ENCODE measurements around the gene DIO3.

DIO3 gene

DNA sequence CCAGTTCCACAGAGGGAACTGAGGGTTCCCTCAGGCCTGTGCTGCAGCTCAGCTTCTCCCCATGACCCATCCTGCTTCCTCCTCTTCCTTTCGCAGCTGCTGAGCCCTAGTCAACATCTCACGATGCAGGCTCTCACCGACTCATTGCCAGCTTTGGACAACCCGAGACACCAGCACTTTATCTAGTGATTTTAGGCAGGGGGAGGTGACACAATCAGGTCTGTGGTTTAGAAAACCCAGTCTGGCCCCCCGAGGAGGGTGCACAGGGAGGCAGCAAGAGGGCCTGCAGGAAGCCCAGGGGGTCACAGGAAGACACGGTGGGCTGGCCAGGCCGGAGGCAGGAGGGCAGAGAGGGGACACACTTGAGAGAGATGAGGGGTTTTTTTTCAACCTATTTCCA lies 35.4 kb downstream of the DIO3 start:
- no peaks in the 10 kb centered on the region for H3K4me1 ChIP-seq (ENCODE audit: control insufficient read depth, insufficient read depth, low read length)
- 94 to 96% methylated on average over 7 of the region's 7 CpGs for WGBS, 2 experiments

DNA sequence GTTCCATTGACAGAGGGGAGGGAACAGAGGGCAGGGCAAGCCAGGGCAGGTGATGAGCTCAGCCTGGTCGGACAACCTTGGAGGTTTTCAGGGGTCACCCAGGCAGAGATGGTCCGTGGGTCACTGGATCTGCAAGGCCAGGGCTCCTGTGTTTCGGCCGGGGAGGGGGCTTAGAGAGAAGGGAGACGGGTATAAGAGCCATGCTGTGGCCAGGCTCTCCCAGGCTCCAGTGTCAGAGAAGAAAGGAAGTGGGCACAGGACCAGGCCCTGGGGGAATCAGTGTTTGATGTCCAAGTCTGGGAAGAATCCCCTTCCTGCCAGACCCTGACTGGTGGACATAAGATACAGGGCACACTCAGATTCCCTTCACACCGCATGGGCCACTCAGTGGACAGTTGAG lies 36.9 kb downstream of the DIO3 start:
- H3K4me1 ChIP-seq (ENCODE audit: control insufficient read depth, insufficient read depth, low read length), result no peaks in the 10 kb centered on the region
- H3K9me3 ChIP-seq (ENCODE audit: control insufficient read depth, low read length), result peaks cover 3% of the 10 kb centered on the region
- H3K36me3 ChIP-seq (ENCODE audit: control insufficient read depth, insufficient read depth, low read length), result no peaks in the 10 kb centered on the region
- H3K27ac ChIP-seq (ENCODE audit: insufficient read depth, low read depth, low read length, poor library complexity, severe bottlenecking), result no peak overlapping the region
- 92 to 94% methylated on average over 6 of the region's 6 CpGs for WGBS, 2 experiments
- no peak overlapping the region for H3K4me3 ChIP-seq (ENCODE audit: insufficient read depth, low read depth, low read length)
- H3K27me3 ChIP-seq (ENCODE audit: control insufficient read depth, insufficient read depth, low read length, poor library complexity, severe bottlenecking), result no peaks in the 10 kb centered on the region

More for the DNA sequence above, 35.4 kb downstream of the DIO3 start:
- H3K27ac ChIP-seq (ENCODE audit: insufficient read depth, low read depth, low read length, poor library complexity, severe bottlenecking), result no peak overlapping the region
- H3K27me3 ChIP-seq (ENCODE audit: control insufficient read depth, insufficient read depth, low read length, poor library complexity, severe bottlenecking), result no peaks in the 10 kb centered on the region
- H3K4me3 ChIP-seq (ENCODE audit: insufficient read depth, low read depth, low read length), result no peak overlapping the region
- peaks cover 3% of the 10 kb centered on the region for H3K9me3 ChIP-seq (ENCODE audit: control insufficient read depth, low read length)
- no peaks in the 10 kb centered on the region for H3K36me3 ChIP-seq (ENCODE audit: control insufficient read depth, insufficient read depth, low read length)

DNA sequence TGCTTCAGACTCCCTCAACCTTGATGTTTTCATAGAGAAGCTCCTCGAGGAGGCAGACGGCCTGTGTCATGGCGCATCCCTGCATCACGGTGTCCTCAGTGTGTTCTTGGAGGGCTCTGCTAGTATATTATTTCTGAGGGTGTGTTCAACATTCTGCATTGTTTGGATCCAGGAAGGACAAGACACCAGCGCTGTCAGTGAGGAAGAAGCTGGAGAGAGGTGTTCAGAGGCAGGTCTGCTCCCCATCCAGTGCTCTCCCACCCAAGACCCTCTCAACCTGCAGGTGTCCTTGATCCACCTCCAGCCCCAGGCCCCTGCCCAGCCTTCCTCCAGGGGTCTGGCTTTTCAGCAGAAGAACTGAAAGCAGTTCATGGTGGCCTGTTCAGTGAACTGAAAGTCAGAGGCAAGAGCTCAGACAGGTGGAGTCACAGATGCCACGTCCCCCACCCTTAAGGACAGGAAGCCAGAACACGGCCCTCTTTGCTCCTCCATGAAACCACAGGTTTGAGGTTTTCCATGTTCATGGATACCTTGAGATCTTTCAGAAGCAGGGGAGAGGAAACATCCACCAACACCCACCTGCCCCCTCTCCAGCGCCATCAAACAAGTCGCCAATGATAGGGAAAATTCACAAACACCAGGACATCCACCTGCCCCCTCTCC lies 37.4 kb downstream of the DIO3 start:
- Histone ChIP-seq H3K9me3 (ENCODE audit: control insufficient read depth, low read length) (peaks cover 3% of the 10 kb centered on the region), H3K36me3 (ENCODE audit: control insufficient read depth, insufficient read depth, low read length) (no peaks in the 10 kb centered on the region), H3K27me3 (ENCODE audit: control insufficient read depth, insufficient read depth, low read length, poor library complexity, severe bottlenecking) (no peaks in the 10 kb centered on the region), H3K4me3 (ENCODE audit: insufficient read depth, low read depth, low read length) (no peak overlapping the region), H3K4me1 (ENCODE audit: control insufficient read depth, insufficient read depth, low read length) (no peaks in the 10 kb centered on the region), H3K27ac (ENCODE audit: insufficient read depth, low read depth, low read length, poor library complexity, severe bottlenecking) (no peak overlapping the region)
- 91 to 93% methylated on average over 9 of the region's 9 CpGs for WGBS, 2 experiments

DNA sequence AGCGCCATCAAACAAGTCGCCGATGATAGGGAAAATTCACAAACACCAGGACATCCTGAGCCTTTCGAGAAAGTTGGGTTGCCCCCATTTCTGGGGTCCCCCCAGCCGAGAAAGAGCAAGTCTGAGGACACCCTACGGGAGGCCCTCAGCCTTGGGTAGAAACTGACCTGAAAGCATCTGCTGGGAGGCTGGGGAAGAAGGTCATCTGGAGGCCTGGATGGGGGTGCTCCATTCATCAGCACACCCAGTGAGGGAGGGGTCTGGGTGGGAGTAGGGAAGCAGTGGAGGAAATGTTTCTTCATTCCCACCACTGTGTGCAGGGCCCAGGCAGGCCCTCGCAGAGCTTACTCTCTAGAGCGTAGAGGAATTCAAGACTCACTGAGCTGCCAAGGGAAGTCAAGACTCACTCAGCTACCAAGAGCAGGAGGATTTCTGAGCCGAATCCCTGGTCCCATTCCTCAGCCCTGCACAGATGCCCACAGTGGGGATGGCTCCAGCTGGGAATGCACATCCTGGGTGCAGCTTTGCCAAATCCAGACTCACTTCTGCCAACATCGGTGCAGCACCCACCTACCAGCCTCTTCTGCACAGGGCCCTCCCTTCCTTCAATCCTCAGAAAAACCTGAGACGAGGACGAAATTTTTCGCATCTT lies 38.1 kb downstream of the DIO3 start:
- Histone ChIP-seq H3K4me1 (ENCODE audit: control insufficient read depth, insufficient read depth, low read length) (no peaks in the 10 kb centered on the region), H3K36me3 (ENCODE audit: control insufficient read depth, insufficient read depth, low read length) (no peaks in the 10 kb centered on the region), H3K27me3 (ENCODE audit: control insufficient read depth, insufficient read depth, low read length, poor library complexity, severe bottlenecking) (no peaks in the 10 kb centered on the region), H3K9me3 (ENCODE audit: control insufficient read depth, low read length) (peaks cover 3% of the 10 kb centered on the region), H3K4me3 (ENCODE audit: insufficient read depth, low read depth, low read length) (no peak overlapping the region), H3K27ac (ENCODE audit: insufficient read depth, low read depth, low read length, poor library complexity, severe bottlenecking) (no peak overlapping the region)
- 94% methylated on average over 13 of the region's 13 CpGs for WGBS, 2 experiments

DNA sequence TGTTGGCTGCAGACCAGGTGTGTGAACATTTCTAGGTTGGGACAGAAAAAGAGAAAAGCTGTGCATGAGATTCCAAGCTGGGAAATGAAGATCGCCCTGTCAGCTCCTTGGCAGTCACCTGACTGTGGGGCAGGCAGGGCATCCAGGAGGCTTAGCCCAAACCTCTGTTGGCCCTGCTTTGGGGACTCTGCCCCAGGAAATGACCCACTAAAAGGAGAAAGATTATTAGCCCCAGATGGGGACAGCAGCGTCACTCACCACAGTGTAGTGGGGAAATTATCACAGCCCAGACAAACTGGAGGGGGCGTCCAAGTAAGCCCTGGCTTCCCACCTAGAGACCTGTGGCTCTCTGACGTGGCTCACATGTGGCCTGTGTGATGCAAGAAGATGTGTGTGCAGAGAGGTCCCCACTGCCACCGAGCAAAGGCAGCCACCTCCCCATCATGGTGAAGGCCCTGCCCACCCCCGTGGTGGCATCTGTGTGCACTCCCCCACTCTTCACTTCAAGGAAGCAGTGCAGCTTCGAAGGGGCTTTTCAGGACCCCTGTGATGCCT lies 39.1 kb downstream of the DIO3 start:
- Histone ChIP-seq H3K27me3 (ENCODE audit: control insufficient read depth, insufficient read depth, low read length, poor library complexity, severe bottlenecking) (no peaks in the 10 kb centered on the region), H3K4me1 (ENCODE audit: control insufficient read depth, insufficient read depth, low read length) (no peaks in the 10 kb centered on the region), H3K36me3 (ENCODE audit: control insufficient read depth, insufficient read depth, low read length) (no peaks in the 10 kb centered on the region), H3K9me3 (ENCODE audit: control insufficient read depth, low read length) (peaks cover 3% of the 10 kb centered on the region), H3K4me3 (ENCODE audit: insufficient read depth, low read depth, low read length) (no peak overlapping the region), H3K27ac (ENCODE audit: insufficient read depth, low read depth, low read length, poor library complexity, severe bottlenecking) (no peak overlapping the region)
- 86 to 90% methylated on average over 7 of the region's 7 CpGs for WGBS, 2 experiments

DNA sequence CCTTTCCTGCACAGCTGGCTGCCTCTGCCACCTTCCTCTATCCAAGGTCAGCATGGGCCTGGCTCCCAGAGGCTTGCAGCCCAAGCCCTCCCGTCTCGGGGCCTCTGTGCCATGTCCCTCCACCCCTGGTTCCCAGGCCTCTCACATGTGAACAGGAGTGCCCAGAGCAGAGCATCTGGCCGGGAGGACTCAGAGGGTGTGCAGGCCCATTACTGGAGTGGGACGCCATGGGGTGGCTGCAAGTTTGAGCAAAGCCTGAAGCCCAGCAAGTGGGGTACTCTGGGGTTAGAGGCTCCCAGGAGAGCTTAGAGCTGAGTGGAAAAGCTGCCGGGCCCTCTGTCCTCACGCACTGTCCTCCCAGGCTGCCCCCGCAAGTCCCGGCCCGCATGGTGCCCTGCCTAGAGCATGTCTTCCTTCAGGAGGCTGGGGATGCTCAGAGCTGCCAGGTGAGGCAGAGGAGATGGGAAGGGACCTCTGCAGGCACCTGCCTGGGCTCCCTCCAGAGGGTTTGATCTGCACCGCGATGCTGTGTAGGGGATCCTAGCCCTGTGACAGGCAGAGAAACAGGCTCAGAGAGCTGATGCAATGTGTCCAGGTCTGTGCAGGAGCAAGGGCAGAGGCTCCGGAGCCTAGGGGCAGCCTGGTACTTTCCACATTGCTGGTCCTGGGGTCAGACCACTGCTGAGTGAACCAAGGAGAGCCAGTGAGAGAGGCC lies 39.8 kb downstream of the DIO3 start:
- H3K36me3 ChIP-seq (ENCODE audit: control insufficient read depth, insufficient read depth, low read length), result no peaks in the 10 kb centered on the region
- WGBS, 2 experiments, result 93 to 95% methylated on average over 12 of the region's 12 CpGs

DNA sequence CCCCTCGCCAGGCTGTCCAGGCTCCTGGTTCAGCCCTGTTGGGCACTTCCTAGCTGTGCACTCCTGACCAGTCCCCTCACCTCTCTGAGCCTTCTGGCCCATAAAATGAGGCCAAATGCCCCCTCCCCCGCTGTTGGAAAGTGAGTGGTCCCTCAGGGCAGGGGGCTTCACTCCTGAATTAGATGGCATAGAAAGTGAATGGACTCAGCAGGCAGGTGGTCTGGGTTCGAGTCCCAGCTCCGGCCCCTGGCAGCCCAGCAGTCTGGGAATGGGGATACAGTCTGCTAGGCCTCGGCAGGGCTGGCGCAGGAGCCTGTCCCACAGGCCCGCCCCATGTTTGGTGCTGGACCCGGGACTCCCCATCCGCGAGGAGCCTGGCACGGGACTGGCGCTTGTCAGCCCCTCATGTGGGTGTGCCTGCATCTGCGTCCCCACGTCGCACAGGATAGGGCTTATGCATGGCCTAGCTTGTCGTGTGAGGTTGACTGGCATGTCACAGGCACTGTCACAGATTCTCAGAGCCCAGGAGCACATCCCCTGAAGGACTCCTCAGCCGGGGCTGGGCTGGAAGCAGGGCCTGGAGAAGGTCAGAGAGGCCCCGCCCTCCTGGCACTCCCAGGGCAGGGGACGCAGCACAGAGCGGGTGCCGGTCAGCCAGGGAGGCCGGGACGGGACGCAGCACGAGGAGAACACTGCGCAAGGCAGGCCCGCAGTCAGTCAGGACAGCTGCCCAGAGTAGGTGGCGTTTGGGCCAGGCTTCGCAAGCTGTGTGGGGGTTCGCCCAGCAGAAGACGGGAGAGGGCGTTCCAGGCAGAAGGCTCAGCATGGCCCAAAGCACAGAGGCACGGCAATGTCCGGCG lies 40.5 kb downstream of the DIO3 start:
- peaks cover 3% of the 10 kb centered on the region for H3K9me3 ChIP-seq (ENCODE audit: control insufficient read depth, low read length)
- H3K36me3 ChIP-seq (ENCODE audit: control insufficient read depth, insufficient read depth, low read length), result no peaks in the 10 kb centered on the region
- no peak overlapping the region for H3K4me3 ChIP-seq (ENCODE audit: insufficient read depth, low read depth, low read length)
- WGBS, 2 experiments, result 92% methylated on average over 35 of the region's 35 CpGs
- H3K27me3 ChIP-seq (ENCODE audit: control insufficient read depth, insufficient read depth, low read length, poor library complexity, severe bottlenecking), result no peaks in the 10 kb centered on the region
- H3K27ac ChIP-seq (ENCODE audit: insufficient read depth, low read depth, low read length, poor library complexity, severe bottlenecking), result no peak overlapping the region
- no peaks in the 10 kb centered on the region for H3K4me1 ChIP-seq (ENCODE audit: control insufficient read depth, insufficient read depth, low read length)

More for the DNA sequence above, 39.8 kb downstream of the DIO3 start:
- Histone ChIP-seq H3K4me1 (ENCODE audit: control insufficient read depth, insufficient read depth, low read length) (no peaks in the 10 kb centered on the region), H3K4me3 (ENCODE audit: insufficient read depth, low read depth, low read length) (no peak overlapping the region), H3K27ac (ENCODE audit: insufficient read depth, low read depth, low read length, poor library complexity, severe bottlenecking) (no peak overlapping the region), H3K9me3 (ENCODE audit: control insufficient read depth, low read length) (peaks cover 3% of the 10 kb centered on the region), H3K27me3 (ENCODE audit: control insufficient read depth, insufficient read depth, low read length, poor library complexity, severe bottlenecking) (no peaks in the 10 kb centered on the region)

DNA sequence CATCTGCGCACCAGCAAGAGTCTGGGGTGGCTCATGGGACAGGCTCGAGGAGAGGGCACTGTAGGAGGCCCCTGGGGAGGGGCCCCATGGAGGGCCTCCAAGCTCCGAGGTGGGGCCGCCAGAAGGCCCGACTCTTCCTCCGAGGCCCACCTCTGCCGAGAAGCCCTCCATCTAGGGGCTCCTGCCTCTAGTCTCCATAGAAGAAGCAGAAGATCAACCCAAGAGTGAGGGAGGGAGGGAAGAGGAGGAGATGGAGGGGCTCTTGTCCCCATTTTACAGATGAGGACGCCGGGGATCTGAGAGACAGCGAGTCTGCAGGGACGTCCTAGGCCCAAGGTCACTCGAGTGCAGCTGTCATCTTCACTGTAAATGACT lies 41.2 kb downstream of the DIO3 start:
- no peak overlapping the region for H3K27ac ChIP-seq (ENCODE audit: insufficient read depth, low read depth, low read length, poor library complexity, severe bottlenecking)
- no peak overlapping the region for H3K4me3 ChIP-seq (ENCODE audit: insufficient read depth, low read depth, low read length)
- peaks cover 5% of the 10 kb centered on the region for H3K27me3 ChIP-seq (ENCODE audit: control insufficient read depth, insufficient read depth, low read length, poor library complexity, severe bottlenecking)
- H3K4me1 ChIP-seq (ENCODE audit: control insufficient read depth, insufficient read depth, low read length), result no peaks in the 10 kb centered on the region
- H3K36me3 ChIP-seq (ENCODE audit: control insufficient read depth, insufficient read depth, low read length), result no peaks in the 10 kb centered on the region
- H3K9me3 ChIP-seq (ENCODE audit: control insufficient read depth, low read length), result peaks cover 3% of the 10 kb centered on the region
- WGBS, 2 experiments, result 93 to 95% methylated on average over 12 of the region's 12 CpGs

DNA sequence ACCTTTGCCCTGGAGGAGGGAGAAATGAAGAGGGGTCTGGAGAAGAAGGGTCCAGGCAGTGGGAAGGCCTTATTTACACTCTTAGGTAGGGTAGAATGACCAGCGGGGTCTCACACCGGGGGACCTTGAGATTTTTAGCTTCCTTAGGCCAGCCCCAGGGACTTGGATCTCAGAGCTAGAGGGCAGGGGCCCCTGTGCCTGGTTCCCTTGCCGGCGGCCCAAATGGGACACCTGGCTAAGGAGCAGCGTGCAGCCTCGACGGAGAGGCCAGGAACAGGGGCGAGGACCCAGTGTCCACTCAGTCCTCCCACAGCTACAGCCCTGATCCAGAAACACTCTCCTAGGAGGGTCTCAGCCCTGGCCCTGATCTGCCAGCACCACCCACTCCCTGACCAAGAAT lies 41.8 kb downstream of the DIO3 start:
- no peaks in the 10 kb centered on the region for H3K4me1 ChIP-seq (ENCODE audit: control insufficient read depth, insufficient read depth, low read length)
- H3K36me3 ChIP-seq (ENCODE audit: control insufficient read depth, insufficient read depth, low read length), result no peaks in the 10 kb centered on the region
- 92% methylated on average over 8 of the region's 8 CpGs for WGBS, 2 experiments
- H3K27ac ChIP-seq (ENCODE audit: insufficient read depth, low read depth, low read length, poor library complexity, severe bottlenecking), result no peak overlapping the region
- peaks cover 3% of the 10 kb centered on the region for H3K9me3 ChIP-seq (ENCODE audit: control insufficient read depth, low read length)
- no peak overlapping the region for H3K4me3 ChIP-seq (ENCODE audit: insufficient read depth, low read depth, low read length)
- peaks cover 11% of the 10 kb centered on the region for H3K27me3 ChIP-seq (ENCODE audit: control insufficient read depth, insufficient read depth, low read length, poor library complexity, severe bottlenecking)

Data from ectodermal cell (in vitro differentiated cells).